Brain microvascular endothelial cell (primary cell): ENCODE results near the gene FRYL.

ENCODE experiments used
- DNase-seq: peaks from one replicate; pipeline ENCODE4 v3.0.0-alpha.2; 2020
- H3K27ac ChIP-seq: fragments of 250-450 bp; sonication (Bioruptor Pico); 2 replicates; pipeline ENCODE4 v1.5.1; 2020; ENCODE audit warnings: mild to moderate bottlenecking, moderate library complexity
- H3K27me3 ChIP-seq: fragments of 250-450 bp; sonication (Bioruptor Pico); replicated peaks from 2 replicates; pipeline ENCODE4 v1.5.1; 2020; ENCODE audit warnings: mild to moderate bottlenecking
- H3K36me3 ChIP-seq: fragments of 250-450 bp; sonication (Bioruptor Pico); replicated peaks from 2 replicates; pipeline ENCODE4 v1.5.1; 2020; ENCODE audit warnings: mild to moderate bottlenecking
- H3K4me3 ChIP-seq: 2 replicates; pipeline ENCODE4 v1.5.1; 2011; ENCODE audit warnings: low read depth, mild to moderate bottlenecking, control low read depth, low read length, moderate library complexity
- in situ Hi-C: cut with HindIII; loops from 2 replicates; pipeline ENCODE4 v1.10.0; 2017; ENCODE audit warnings: low sequenced_read_pairs, low pct_ligation_motif_present
- TF ChIP-seq, protein P1 (sequence below): IDR thresholded peaks from 2 replicates; pipeline ENCODE4 v1.5.1; 2011; ENCODE audit warnings: low read depth, mild to moderate bottlenecking, moderate library complexity, low read length, control low read depth, inconsistent platforms; ENCODE audit errors: missing control alignments

Gene FRYL

DNA sequence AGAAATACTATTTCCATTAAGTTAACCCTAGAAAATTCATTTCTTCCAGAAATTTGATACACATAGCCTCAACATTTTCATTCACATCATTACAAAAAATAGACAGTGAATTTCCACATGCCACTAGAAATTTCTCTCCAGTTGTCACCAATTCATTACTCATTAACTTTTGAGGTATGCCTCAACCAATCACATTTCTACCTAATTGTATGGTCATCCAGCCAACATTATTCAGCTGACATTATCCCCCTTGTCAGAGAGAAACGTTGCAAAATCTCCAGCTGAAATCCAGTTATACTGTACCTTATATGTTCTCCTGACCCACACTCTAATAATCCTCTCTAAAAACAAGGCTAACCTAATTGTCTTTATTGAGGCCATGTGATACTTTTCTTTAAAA lies 24.8 kb downstream of the FRYL start:
- TF ChIP-seq, protein P1, sequence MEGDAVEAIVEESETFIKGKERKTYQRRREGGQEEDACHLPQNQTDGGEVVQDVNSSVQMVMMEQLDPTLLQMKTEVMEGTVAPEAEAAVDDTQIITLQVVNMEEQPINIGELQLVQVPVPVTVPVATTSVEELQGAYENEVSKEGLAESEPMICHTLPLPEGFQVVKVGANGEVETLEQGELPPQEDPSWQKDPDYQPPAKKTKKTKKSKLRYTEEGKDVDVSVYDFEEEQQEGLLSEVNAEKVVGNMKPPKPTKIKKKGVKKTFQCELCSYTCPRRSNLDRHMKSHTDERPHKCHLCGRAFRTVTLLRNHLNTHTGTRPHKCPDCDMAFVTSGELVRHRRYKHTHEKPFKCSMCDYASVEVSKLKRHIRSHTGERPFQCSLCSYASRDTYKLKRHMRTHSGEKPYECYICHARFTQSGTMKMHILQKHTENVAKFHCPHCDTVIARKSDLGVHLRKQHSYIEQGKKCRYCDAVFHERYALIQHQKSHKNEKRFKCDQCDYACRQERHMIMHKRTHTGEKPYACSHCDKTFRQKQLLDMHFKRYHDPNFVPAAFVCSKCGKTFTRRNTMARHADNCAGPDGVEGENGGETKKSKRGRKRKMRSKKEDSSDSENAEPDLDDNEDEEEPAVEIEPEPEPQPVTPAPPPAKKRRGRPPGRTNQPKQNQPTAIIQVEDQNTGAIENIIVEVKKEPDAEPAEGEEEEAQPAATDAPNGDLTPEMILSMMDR, result no peak
- in situ Hi-C loops, result no loop called here
- H3K36me3 ChIP-seq, result no peaks in the 10 kb centered on the region
- H3K27me3 ChIP-seq, result no peaks in the 10 kb centered on the region
- no peak for DNase-seq
- H3K4me3 ChIP-seq, result no peak overlapping the region
- H3K27ac ChIP-seq, result no peak overlapping the region

DNA sequence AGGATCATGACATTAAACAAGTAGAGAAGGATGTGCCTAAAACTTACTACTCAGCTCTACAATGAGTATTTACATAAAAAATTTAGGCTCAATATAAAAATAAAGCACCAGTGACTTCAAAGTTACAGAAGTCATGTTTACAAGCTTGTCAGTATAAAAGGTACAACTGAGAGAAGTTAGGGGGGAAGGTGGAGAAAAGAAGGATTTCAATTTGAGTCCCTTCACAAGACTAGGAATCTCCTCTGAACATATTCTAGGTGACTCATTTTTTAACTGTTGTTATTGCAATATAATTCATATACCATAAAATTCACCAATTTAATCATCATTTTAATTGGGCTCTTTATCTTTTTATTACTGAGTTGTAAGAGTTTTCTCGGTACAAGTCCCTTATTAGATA lies 26.9 kb downstream of the FRYL start:
- Histone ChIP-seq H3K27me3 (no peaks in the 10 kb centered on the region), H3K27ac (no peak overlapping the region), H3K4me3 (no peak overlapping the region), H3K36me3 (no peaks in the 10 kb centered on the region)
- in situ Hi-C loops, result no loop called here
- DNase-seq, result no peak
- TF ChIP-seq, protein P1, result no peak

DNA sequence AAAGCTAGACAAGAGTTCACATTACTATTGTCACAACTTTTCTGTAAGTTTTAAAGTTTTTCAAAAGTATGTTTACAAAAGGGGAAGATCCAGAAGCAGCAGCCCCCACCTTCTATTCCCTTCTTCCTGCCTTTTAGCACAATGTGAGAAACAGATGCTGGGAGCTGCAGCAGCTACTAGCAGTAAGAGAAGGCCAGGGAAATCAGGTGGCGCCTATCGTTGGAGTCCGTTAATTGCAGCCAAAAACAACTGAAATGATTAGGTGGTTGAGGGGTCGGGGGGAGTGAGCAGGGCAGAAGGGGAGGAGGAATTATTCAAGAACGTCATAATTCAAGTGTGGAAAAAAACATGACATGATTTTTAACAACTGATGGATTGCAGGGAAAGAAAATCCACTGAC lies 27.4 kb downstream of the FRYL start:
- DNase-seq, result no peak

DNA sequence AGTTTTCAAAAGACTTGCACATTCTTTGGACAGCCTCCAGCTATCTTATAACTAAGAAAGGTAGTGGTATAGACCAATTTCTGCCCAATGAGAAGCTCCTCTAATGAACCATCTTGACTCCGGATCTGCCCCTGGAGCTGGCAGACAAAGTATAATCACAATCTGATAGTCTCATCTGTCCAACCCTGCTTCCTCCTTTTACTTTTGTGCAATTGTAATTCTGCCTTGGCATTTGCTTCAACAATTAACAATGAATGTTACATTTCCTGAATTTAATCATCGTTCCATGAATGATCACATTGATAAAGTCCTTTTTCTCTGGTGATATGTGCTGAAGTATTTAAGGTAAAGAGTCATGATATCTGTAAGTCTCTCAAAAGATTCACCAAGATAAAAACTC lies 27.8 kb downstream of the FRYL start:
- in situ Hi-C loops, result no loop called here
- DNase-seq, result no peak
- H3K27me3 ChIP-seq, result no peaks in the 10 kb centered on the region
- TF ChIP-seq, protein P1, result no peak
- no peaks in the 10 kb centered on the region for H3K36me3 ChIP-seq
- no peak overlapping the region for H3K4me3 ChIP-seq
- no peak overlapping the region for H3K27ac ChIP-seq

More for the DNA sequence above, 27.4 kb downstream of the FRYL start:
- TF ChIP-seq, protein P1, result no peak
- Histone ChIP-seq H3K27ac (no peak overlapping the region), H3K27me3 (no peaks in the 10 kb centered on the region), H3K4me3 (no peak overlapping the region), H3K36me3 (no peaks in the 10 kb centered on the region)
- in situ Hi-C loops, result no loop called here

DNA sequence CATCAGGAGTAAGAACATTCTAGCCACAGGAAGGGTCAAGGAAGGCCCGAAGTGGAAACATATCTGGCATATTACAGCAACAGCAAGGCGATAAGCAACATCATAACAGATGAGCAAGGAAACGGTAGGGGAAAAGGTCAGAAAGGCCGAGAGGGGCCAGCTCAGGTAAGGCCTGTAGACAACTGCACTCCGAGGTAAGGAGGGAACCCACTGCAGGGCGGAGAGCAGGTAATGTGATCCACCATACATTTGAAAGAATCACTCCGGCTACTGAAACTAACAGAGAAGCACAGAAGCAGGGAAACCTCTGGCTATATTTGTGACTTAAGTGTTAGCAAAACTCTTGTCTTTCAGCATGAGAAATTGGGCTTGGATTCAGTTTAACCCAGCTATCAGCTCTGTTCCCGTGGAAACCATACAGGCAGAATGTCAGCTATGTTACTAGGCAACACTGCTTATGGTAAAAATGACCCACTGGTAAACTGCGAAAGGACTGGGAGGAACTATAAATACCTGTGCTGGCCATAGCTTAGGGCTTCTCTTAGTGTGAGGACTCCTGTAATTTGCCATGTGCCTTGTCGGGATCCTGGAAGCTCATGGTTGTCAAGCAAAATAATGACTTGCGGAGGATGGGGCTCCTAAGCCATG lies 31.0 kb downstream of the FRYL start:
- in situ Hi-C loops, result no loop called here
- TF ChIP-seq, protein P1, result no peak
- Histone ChIP-seq H3K27ac (no peak overlapping the region), H3K4me3 (no peak overlapping the region), H3K36me3 (no peaks in the 10 kb centered on the region), H3K27me3 (no peaks in the 10 kb centered on the region)
- peak; percentile 28 for DNase-seq
